Smooth muscle cell (in vitro differentiated cells): ENCODE data around the gene CCNG1. TPM values are rescaled to one million over a fixed set of nuclear protein-coding genes. Genes with fewer than 3 reads are reported as not detected.
"Not testable (repeated sequence)": the region's sequence is repeated elsewhere in the genome, so short reads cannot be mapped to it uniquely, and the experiment has no call there.

Source experiments
- DNase-seq: peaks from one replicate; lab custom pipeline; 2025; ENCODE audit not compliant: unreplicated experiment; lab: John Stamatoyannopoulos, UW
- H2AFZ ChIP-seq: fragments of 200-600 bp; sonication (generic); 2 replicates; pipeline ENCODE4 v1.6.0; 2016; ENCODE audit warnings: antibody characterized with exemption, low read depth, mild to moderate bottlenecking
- H3F3A ChIP-seq: fragments of 200-600 bp; sonication (generic); 2 replicates; pipeline ENCODE4 v1.6.0; 2017; ENCODE audit warnings: antibody characterized with exemption, low read depth
- H3K27ac ChIP-seq: fragments of 200-600 bp; sonication (generic); 2 replicates; pipeline ENCODE4 v1.5.1; 2016; ENCODE audit warnings: low read depth, mild to moderate bottlenecking
- H3K27me3 ChIP-seq: fragments of 200-600 bp; sonication (generic); 2 replicates; pipeline ENCODE4 v1.6.1; 2016; ENCODE audit warnings: low read depth, mild to moderate bottlenecking
- H3K36me3 ChIP-seq: fragments of 200-600 bp; sonication (generic); 2 replicates; pipeline ENCODE4 v1.5.1; 2016; ENCODE audit warnings: low read depth
- H3K4me1 ChIP-seq: fragments of 200-600 bp; sonication (generic); 2 replicates; pipeline ENCODE4 v1.5.1; 2016; ENCODE audit warnings: low read depth
- H3K4me2 ChIP-seq: fragments of 200-600 bp; sonication (generic); 2 replicates; pipeline ENCODE4 v1.6.0; 2016; ENCODE audit warnings: mild to moderate bottlenecking
- H3K4me3 ChIP-seq: fragments of 200-600 bp; sonication (generic); 2 replicates; pipeline ENCODE4 v1.5.1; 2016; ENCODE audit warnings: mild to moderate bottlenecking
- H3K79me2 ChIP-seq: fragments of 200-600 bp; sonication (generic); 2 replicates; pipeline ENCODE4 v1.6.0; 2016; ENCODE audit warnings: low read depth, mild to moderate bottlenecking
- H3K9ac ChIP-seq: fragments of 200-600 bp; sonication (generic); 2 replicates; pipeline ENCODE4 v1.6.0; 2016; ENCODE audit warnings: low read depth
- H3K9me3 ChIP-seq: fragments of 200-600 bp; sonication (generic); replicated peaks from 2 replicates; pipeline ENCODE4 v1.5.1; 2016; ENCODE audit warnings: low read depth
- H4K20me1 ChIP-seq: fragments of 200-600 bp; sonication (generic); 2 replicates; pipeline ENCODE4 v1.6.0; 2016; ENCODE audit warnings: low read depth
- WGBS: methylation state at CpG from one replicate; pipeline ENCODE4 v1.1.7; 2016; ENCODE audit warnings: low lambda C conversion rate; 5-methylcytosine and 5-hydroxymethylcytosine counted together
- polyA plus RNA-seq: library from polyadenylated mRNA; unstranded; fragments of >200 nt; fragmentation: Nextera tagmentation; extraction: Ambion mirVana; gene quantifications from 2 replicates; pipeline ENCODE4 v1.2.1, GENCODE V29; 2016
- total RNA-seq: library from RNA; depleted of rRNA; stranded (reverse); fragments of >200 nt; gene quantifications from 2 replicates; pipeline ENCODE4 v1.2.3, GENCODE V29; 2014
- TF ChIP-seq, protein P1 (sequence below): fragments of 200-600 bp; sonication (generic); IDR thresholded peaks from 2 replicates; pipeline ENCODE4 v1.5.1; 2017; ENCODE audit warnings: borderline replicate concordance, mild to moderate bottlenecking, antibody characterized with exemption; ENCODE audit not compliant: insufficient read depth, poor library complexity, severe bottlenecking

The CCNG1 gene
- total and polyA plus RNA-seq, 2 experiments from 2014 or later, result 114 to 247 TPM

DNA sequence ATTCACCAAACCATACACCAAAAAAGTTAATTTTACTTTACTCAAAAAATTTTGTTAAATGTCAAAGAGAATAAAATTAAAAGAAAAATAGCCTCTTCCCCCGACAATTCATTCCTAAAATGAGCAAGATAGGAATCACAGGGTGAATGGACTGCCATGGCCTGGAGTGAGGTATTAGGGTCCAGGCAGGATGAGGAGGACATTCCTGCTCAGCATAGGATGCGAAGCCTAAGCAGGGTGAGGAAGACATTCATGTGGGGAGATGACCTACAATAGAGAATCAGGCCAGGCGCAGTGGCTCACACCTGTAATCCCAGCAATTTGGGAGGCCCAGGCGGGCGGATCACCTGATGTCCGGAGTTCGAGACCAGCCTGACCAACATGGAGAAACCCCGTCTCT, 14.1 kb downstream of the CCNG1 start:
- Histone ChIP-seq H3F3A (peaks cover 4% of the 10 kb centered on the region), H2AFZ (no peak overlapping the region), H3K4me3 (no peak overlapping the region), H3K36me3 (peaks cover 14% of the 10 kb centered on the region), H3K27ac (no peak overlapping the region), H3K4me1 (no peaks in the 10 kb centered on the region), H3K9me3 (no peaks in the 10 kb centered on the region), H3K4me2 (no peak overlapping the region), H3K9ac (no peak overlapping the region), H4K20me1 (peaks cover 8% of the 10 kb centered on the region), H3K79me2 (no peaks in the 10 kb centered on the region), H3K27me3 (no peaks in the 10 kb centered on the region)
- TF ChIP-seq, protein P1, sequence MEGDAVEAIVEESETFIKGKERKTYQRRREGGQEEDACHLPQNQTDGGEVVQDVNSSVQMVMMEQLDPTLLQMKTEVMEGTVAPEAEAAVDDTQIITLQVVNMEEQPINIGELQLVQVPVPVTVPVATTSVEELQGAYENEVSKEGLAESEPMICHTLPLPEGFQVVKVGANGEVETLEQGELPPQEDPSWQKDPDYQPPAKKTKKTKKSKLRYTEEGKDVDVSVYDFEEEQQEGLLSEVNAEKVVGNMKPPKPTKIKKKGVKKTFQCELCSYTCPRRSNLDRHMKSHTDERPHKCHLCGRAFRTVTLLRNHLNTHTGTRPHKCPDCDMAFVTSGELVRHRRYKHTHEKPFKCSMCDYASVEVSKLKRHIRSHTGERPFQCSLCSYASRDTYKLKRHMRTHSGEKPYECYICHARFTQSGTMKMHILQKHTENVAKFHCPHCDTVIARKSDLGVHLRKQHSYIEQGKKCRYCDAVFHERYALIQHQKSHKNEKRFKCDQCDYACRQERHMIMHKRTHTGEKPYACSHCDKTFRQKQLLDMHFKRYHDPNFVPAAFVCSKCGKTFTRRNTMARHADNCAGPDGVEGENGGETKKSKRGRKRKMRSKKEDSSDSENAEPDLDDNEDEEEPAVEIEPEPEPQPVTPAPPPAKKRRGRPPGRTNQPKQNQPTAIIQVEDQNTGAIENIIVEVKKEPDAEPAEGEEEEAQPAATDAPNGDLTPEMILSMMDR, result no peak
- 97% methylated on average over 8 of the region's 8 CpGs for WGBS
- DNase-seq, result no peak

DNA sequence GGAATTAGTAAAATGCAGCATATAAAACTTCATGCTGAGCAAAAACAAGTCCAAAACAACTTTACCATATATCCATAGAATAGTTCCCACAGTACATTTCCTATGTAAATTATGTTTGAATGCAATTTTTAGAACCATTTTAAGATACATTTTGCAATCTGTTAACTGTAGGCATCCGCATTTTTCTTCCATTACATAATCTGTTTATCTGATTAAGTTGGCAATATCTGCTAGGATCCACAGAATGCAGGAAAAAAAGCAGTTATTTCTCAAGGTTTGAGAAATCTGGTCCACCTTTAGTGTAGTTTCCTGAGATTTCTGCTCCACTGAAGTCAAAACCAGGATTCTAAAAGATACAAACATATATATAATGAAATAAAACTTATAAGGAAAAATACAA, 16.3 kb downstream of the CCNG1 start:
- no peak overlapping the region for H3K4me3 ChIP-seq
- H4K20me1 ChIP-seq, result no peaks in the 10 kb centered on the region
- TF ChIP-seq, protein P1, result no peak
- H3K79me2 ChIP-seq, result peaks cover 15% of the 10 kb centered on the region
- peaks cover 8% of the 10 kb centered on the region for H3K4me1 ChIP-seq
- WGBS, result 89% methylated on average over 1 of the region's 1 CpG
- H3K9ac ChIP-seq, result no peak overlapping the region
- H3K9me3 ChIP-seq, result no peaks in the 10 kb centered on the region
- no peak overlapping the region for H3K27ac ChIP-seq
- DNase-seq, result no peak
- H3K27me3 ChIP-seq, result no peaks in the 10 kb centered on the region
- H2AFZ ChIP-seq, result no peak overlapping the region
- H3K4me2 ChIP-seq, result no peak overlapping the region
- H3F3A ChIP-seq, result no peaks in the 10 kb centered on the region
- H3K36me3 ChIP-seq, result peaks cover 3% of the 10 kb centered on the region

DNA sequence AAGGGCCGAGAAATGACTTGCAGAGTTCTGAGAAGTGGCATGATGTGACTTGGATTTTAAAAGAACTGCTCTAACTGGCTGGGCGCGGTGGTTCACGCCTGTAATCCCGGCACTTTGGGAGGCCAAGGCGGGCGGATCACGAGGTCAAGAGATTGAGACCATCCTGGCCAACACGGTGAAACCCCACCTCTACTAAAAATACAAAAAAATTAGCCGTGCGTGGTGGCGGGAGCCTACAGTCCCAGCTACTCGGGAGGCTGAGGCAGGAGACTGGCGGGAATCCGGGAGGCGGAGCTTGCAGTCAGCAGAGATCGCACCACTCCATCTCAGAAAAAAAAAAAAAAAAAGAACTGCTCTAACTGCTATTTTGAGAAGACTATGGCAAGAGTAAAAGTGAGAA, 18.0 kb downstream of the CCNG1 start:
- H3K27ac ChIP-seq, DNase-seq, H4K20me1 ChIP-seq, H3K27me3 ChIP-seq, H3F3A ChIP-seq, H2AFZ ChIP-seq, H3K36me3 ChIP-seq, H3K4me2 ChIP-seq, H3K9me3 ChIP-seq, H3K4me3 ChIP-seq, H3K4me1 ChIP-seq, H3K9ac ChIP-seq: not testable (repeated sequence)
- peaks cover 19% of the 10 kb centered on the region for H3K79me2 ChIP-seq
- WGBS, result 96% methylated on average over 17 of the region's 17 CpGs

DNA sequence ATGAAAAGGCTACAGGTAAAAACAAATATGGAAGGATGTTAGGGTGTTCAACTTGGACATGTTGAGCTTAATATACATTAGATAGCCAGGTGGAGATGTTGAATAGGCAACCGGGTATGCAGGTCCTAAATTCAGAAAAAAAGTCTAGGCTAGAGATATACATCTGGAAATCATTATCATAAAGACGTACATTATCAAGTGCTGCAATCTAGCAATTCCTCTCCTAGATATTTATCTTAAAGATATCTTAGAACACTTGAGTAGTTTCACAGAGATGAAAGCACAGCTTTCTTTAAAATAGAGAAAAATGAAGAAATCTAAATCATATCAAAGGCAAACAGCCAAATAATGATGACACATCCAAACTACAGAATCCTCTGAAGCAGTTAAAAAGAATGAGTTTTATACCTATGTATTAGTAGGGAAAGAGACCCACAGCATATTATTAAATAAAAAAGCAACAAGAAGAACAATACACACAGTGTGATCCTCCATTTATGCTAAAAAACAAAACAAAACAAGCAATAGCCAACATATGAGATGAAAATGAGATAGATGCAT, 18.7 kb downstream of the CCNG1 start:
- no peak overlapping the region for H3K9ac ChIP-seq
- H3K9me3 ChIP-seq, result no peaks in the 10 kb centered on the region
- no peak for DNase-seq
- H3K27ac ChIP-seq, result no peak overlapping the region
- H3K79me2 ChIP-seq, result peaks cover 19% of the 10 kb centered on the region
- H3K4me1 ChIP-seq, result peaks cover 9% of the 10 kb centered on the region
- H3K4me3 ChIP-seq, result no peak overlapping the region
- no peak overlapping the region for H2AFZ ChIP-seq
- H3F3A ChIP-seq, result no peaks in the 10 kb centered on the region
- WGBS, result 87% methylated on average over 2 of the region's 2 CpGs
- H3K27me3 ChIP-seq, result no peaks in the 10 kb centered on the region
- peaks cover 3% of the 10 kb centered on the region for H3K36me3 ChIP-seq
- H3K4me2 ChIP-seq, result no peak overlapping the region
- H4K20me1 ChIP-seq, result no peaks in the 10 kb centered on the region
- TF ChIP-seq, protein P1, result no peak
